Muscle of leg (tissue), 11 donors: Measurements from ENCODE around the gene ELOVL6. TPM values are rescaled to one million over a fixed set of nuclear protein-coding genes. Genes with fewer than 3 reads are reported as not detected.
A peak's percentile ranks its signal among the peaks of the same experiment; 100 is the strongest.

Experiments used
- DNase-seq: peaks from one replicate; pipeline ENCODE4 v3.0.0; 2013
- H3K27ac ChIP-seq: one replicate; pipeline ENCODE4 v1.5.1; 2013; ENCODE audit warnings: mild to moderate bottlenecking, low read length, control low read depth
- H3K27me3 ChIP-seq: one replicate; pipeline ENCODE4 v1.6.1; 2013; ENCODE audit warnings: low read length; ENCODE audit not compliant: control insufficient read depth, insufficient read depth
- H3K36me3 ChIP-seq: one replicate; pipeline ENCODE4 v1.6.1; 2013; ENCODE audit warnings: low read length; ENCODE audit not compliant: control insufficient read depth, insufficient read depth
- H3K4me1 ChIP-seq: one replicate; pipeline ENCODE4 v1.6.1; 2013; ENCODE audit warnings: low read length; ENCODE audit not compliant: control insufficient read depth, insufficient read depth
- H3K4me3 ChIP-seq: one replicate; pipeline ENCODE4 v1.5.1; 2013; ENCODE audit warnings: low read length, control low read depth
- H3K9me3 ChIP-seq: replicated peaks from 2 replicates; pipeline ENCODE4 v1.6.1; 2013; ENCODE audit warnings: low read depth, low read length; ENCODE audit not compliant: control insufficient read depth
- WGBS: methylation state at CpG from one replicate; pipeline ENCODE4 v1.1.5; 2013; ENCODE audit warnings: missing lambda C conversion rate; ENCODE audit not compliant: insufficient coverage; 5-methylcytosine and 5-hydroxymethylcytosine counted together
- polyA plus RNA-seq, 8 donors: library from polyadenylated mRNA; unstranded; fragments of 120-200 nt; gene quantifications; one replicate each; pipeline versions ENCODE4 v1.2.1 to v1.2.3, GENCODE V29; 2013; ENCODE audit warnings: inconsistent platforms in 1 of 8, low replicate concordance in 1 of 8; ENCODE audit not compliant: insufficient read length in 8 of 8, insufficient read depth in 1 of 8
- total RNA-seq: library from RNA; stranded (reverse); fragments of 120-200 nt; gene quantifications from one replicate; pipeline ENCODE4 v1.2.4, GENCODE V29; 2013

The ELOVL6 gene
- total and polyA plus RNA-seq, 9 donors = 4.8 to 11.3 (median 7.8) TPM

GRCh38 chr4:110068248-110068647 is 130.2 kb downstream of the ELOVL6 start:
- no peaks in the 10 kb centered on the region for H3K36me3 ChIP-seq
- no peak overlapping the region for H3K4me3 ChIP-seq
- WGBS = 67% methylated on average over 2 of the region's 8 CpGs
- no peak overlapping the region for H3K27ac ChIP-seq
- H3K27me3 ChIP-seq = no peaks in the 10 kb centered on the region
- H3K9me3 ChIP-seq = no peaks in the 10 kb centered on the region
- H3K4me1 ChIP-seq = no peaks in the 10 kb centered on the region
- DNase-seq = no peak

- Histone ChIP-seq H3K27ac (no peak overlapping the region), H3K36me3 (no peaks in the 10 kb centered on the region), H3K4me3 (no peak overlapping the region), H3K9me3 (no peaks in the 10 kb centered on the region), H3K4me1 (no peaks in the 10 kb centered on the region), H3K27me3 (peaks cover 2% of the 10 kb centered on the region)
- DNase-seq = no peak
- no CpG with 5 or more reads among the region's 2 CpGs for WGBS
Observed at GRCh38 chr4:110064934-110065333, 133.5 kb downstream of the ELOVL6 start.

GRCh38 chr4:110064295-110064694 is 134.1 kb downstream of the ELOVL6 start:
- no peaks in the 10 kb centered on the region for H3K9me3 ChIP-seq
- H3K27me3 ChIP-seq = peaks cover 2% of the 10 kb centered on the region
- DNase-seq = no peak
- no peak overlapping the region for H3K4me3 ChIP-seq
- no peaks in the 10 kb centered on the region for H3K36me3 ChIP-seq
- no peak overlapping the region for H3K27ac ChIP-seq
- no peaks in the 10 kb centered on the region for H3K4me1 ChIP-seq
- no CpG with 5 or more reads among the region's 1 CpG for WGBS

DNA sequence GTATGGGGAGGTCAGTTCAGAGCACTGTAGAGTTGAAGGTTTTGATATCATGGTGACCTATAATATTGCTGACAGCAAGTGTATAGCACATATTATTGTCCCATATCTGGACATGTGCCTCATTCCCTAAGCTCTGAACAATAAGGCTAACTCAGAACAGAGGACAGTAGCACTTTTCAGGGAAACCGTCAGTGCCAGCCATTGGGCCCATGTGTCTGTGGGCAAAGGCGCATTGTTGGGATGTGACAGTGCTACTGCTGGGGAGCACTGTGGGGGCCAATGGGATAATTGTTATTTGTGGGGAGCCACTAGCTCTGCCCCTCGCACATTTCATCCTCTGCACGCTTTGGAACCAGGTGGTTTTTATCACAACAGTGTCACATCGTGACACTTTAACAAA is 136.2 kb downstream of the ELOVL6 start:
- no peak overlapping the region for H3K27ac ChIP-seq
- no peaks in the 10 kb centered on the region for H3K4me1 ChIP-seq
- peaks cover 2% of the 10 kb centered on the region for H3K27me3 ChIP-seq
- H3K9me3 ChIP-seq = no peaks in the 10 kb centered on the region
- WGBS = 86% methylated on average over 3 of the region's 5 CpGs
- DNase-seq = no peak
- no peaks in the 10 kb centered on the region for H3K36me3 ChIP-seq
- H3K4me3 ChIP-seq = no peak overlapping the region

DNA sequence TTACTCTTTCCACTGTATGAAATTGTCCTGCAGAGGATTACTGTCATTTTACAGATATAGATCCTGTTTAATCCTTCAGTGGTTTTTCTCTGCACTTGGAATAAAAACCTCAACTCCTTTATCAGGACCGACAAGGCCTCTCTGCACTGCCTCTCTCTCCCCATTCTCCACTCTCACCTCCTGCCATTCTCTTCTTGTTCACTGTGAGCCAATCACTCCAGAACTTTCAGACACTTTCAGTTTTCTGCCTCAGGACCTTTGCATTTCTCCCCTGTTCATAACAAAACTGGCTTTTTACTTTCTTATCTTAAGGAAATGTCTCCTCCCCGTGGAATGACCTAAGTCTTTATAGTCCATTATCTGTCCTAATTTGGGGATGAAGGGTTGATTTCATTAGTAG is 137.3 kb downstream of the ELOVL6 start:
- Histone ChIP-seq H3K4me1 (no peaks in the 10 kb centered on the region), H3K9me3 (no peaks in the 10 kb centered on the region)

GRCh38 chr4:110059556-110060191 is 138.7 kb downstream of the ELOVL6 start:
- Histone ChIP-seq H3K27me3 (peaks cover 2% of the 10 kb centered on the region), H3K9me3 (no peaks in the 10 kb centered on the region), H3K27ac (no peak overlapping the region), H3K4me1 (no peaks in the 10 kb centered on the region), H3K36me3 (no peaks in the 10 kb centered on the region), H3K4me3 (no peak overlapping the region)
- DNase-seq = no peak
- WGBS = no CpG with 5 or more reads among the region's 3 CpGs

More for the DNA sequence above, 137.3 kb downstream of the ELOVL6 start:
- Histone ChIP-seq H3K27ac (no peak overlapping the region), H3K27me3 (peaks cover 2% of the 10 kb centered on the region), H3K4me3 (no peak overlapping the region), H3K36me3 (no peaks in the 10 kb centered on the region)
- no peak for DNase-seq
- 75% methylated on average over 1 of the region's 2 CpGs for WGBS

GRCh38 chr4:110058677-110059076 is 139.7 kb downstream of the ELOVL6 start:
- no CpG with 5 or more reads among the region's 1 CpG for WGBS
- H3K27me3 ChIP-seq = peaks cover 2% of the 10 kb centered on the region

DNA sequence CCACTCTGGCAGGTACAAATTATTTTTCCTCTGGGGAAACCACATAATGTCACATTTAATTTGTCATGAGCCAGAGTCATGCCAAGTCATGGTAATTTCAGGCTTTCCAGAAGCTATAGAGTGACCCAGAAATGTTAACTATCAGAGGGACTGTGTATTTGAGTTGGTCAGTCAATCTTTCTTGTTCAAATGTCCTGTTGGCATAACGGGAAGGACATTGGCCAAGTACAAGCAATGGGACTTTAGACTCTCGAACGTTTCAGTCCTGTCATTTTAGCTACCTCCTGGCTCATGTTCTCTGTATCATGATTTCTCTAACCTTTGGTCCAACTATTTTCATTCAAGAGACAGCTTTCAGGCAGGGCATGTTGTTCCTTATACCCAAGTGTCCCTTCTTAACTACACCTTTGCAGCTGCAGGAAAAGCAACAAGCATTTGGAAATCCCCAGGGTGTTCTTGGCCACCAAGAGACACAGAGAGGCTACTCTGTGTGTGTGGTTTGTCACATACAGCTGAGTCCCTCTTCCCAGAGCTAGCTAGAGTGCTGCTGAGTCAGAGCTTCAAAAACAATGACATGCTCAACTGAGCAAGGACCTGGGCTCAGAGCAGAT is 143.2 kb downstream of the ELOVL6 start:
- no peak overlapping the region for H3K4me3 ChIP-seq
- H3K9me3 ChIP-seq = no peaks in the 10 kb centered on the region
- H3K36me3 ChIP-seq = no peaks in the 10 kb centered on the region
- H3K4me1 ChIP-seq = no peaks in the 10 kb centered on the region
- no peaks in the 10 kb centered on the region for H3K27me3 ChIP-seq
- no peak for DNase-seq
- no peak overlapping the region for H3K27ac ChIP-seq
- WGBS = 80% methylated on average over 3 of the region's 3 CpGs

More at GRCh38 chr4:110058677-110059076, 139.7 kb downstream of the ELOVL6 start:
- Histone ChIP-seq H3K27ac (no peak overlapping the region), H3K36me3 (no peaks in the 10 kb centered on the region), H3K4me3 (no peak overlapping the region), H3K9me3 (no peaks in the 10 kb centered on the region), H3K4me1 (no peaks in the 10 kb centered on the region)
- DNase-seq = no peak

DNA sequence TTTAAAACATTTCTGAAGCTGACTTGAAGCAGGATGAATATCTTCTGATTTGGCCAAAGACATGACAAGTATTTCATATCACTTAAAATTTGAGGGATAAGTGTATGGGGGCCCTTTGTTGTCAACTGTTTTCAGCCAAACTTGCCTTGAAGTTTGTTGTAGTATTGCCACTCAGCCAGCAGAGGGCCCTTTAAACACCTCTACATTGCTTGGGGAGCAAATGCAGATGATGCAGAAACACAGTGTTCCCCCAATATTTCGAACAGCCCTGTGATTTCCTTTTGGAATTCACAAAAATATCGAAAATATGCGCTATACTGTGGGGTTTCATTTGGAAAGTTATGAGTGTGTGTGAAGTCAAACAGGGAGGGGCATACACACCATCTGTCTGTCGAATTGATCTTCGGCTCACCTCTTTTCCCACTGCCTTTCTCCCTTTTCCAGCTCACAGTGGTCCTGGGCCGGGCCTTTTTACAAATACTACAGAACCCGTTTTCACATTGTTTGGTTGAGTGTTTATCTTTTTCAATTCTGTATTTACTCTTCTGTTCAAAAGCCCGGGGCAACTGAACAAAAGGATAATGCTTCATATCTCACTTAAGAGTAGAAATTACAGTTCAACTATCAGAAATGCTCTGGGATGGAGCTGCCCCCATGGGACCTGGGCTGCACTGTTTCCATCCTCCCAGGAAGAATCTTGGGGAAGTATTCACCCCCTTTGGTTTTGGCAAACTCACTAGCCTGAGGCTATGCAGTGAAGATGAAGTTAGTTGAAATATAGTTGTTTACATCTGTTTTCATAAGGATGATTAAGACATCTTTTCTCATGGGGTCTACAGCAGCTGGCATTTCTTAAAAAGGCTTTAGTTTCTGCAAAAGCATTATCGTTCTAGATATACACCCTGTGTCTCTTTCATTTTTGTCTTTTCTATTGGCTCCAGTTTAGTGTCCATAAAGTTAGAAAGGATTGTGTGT is 148.2 kb downstream of the ELOVL6 start:
- H3K4me1 ChIP-seq = no peaks in the 10 kb centered on the region
- no peak overlapping the region for H3K27ac ChIP-seq
- no peaks in the 10 kb centered on the region for H3K36me3 ChIP-seq
- H3K27me3 ChIP-seq = no peaks in the 10 kb centered on the region
- no CpG with 5 or more reads among the region's 9 CpGs for WGBS
- no peaks in the 10 kb centered on the region for H3K9me3 ChIP-seq
- peak; percentile 60 for DNase-seq
- H3K4me3 ChIP-seq = no peak overlapping the region

GRCh38 chr4:110046588-110047049 is 151.8 kb downstream of the ELOVL6 start:
- H3K27ac ChIP-seq = no peak overlapping the region
- peaks cover 3% of the 10 kb centered on the region for H3K27me3 ChIP-seq
- H3K9me3 ChIP-seq = no peaks in the 10 kb centered on the region
- no peaks in the 10 kb centered on the region for H3K4me1 ChIP-seq
- no peak for DNase-seq
- no peaks in the 10 kb centered on the region for H3K36me3 ChIP-seq
- 56% methylated on average over 4 of the region's 5 CpGs for WGBS
- H3K4me3 ChIP-seq = no peak overlapping the region
